HG03060 (cell line): ENCODE data around the gene KRT86.
"Not testable (repeated sequence)": the region's sequence is repeated elsewhere in the genome, so short reads cannot be mapped to it uniquely, and the experiment has no call there.

Experiments used
- ATAC-seq: cut with Tn5 transposase; IDR thresholded peaks from one replicate; pipeline ENCODE4 v1.9.1; 2021; ENCODE audit warnings: low read depth, moderate number of reproducible peaks; ENCODE audit not compliant: unreplicated experiment

KRT86 gene

DNA sequence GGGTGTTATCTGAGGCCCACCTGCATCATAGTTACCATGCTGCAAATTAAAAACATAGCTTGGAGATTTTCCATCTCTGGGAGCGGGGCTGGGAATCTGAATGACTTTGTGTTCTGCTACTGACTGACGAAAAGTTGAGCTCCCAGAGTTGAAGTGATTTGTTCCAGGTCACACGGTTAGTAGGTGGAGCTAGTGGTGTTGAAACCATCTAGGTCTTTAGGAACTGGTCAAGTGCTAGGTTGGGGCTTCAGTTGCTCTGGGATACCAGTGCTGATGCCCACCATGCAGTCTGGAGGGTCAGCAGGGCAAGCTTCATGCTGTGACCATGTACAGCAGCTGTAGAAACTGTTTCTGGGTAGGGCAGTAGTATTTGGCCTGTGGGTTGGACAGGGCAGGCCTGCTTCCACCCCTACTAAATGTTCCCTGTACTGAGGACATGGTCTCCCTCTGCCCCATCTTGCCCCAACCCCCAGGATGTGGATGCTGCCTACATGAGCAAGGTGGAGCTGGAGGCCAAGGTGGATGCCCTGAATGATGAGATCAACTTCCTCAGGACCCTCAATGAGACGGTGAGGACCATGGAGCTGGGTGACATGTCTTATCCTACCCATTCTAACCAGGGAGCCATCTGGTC lies 36.1 kb upstream of the KRT86 start:
- ATAC-seq = no peak

GRCh38 chr12:52238916-52239646 lies 35.4 kb upstream of the KRT86 start:
- ATAC-seq = no peak

- ATAC-seq = no peak
Observed at GRCh38 chr12:52239767-52240166, 34.7 kb upstream of the KRT86 start.

- not testable (repeated sequence) for ATAC-seq
Observed at GRCh38 chr12:52240247-52240646, 34.2 kb upstream of the KRT86 start.

- ATAC-seq = no peak
Observed at GRCh38 chr12:52241205-52241842, 33.1 kb upstream of the KRT86 start.

GRCh38 chr12:52242442-52243258 lies 31.8 kb upstream of the KRT86 start:
- ATAC-seq = no peak

- no peak for ATAC-seq
Observed at GRCh38 chr12:52243259-52243855, 31.1 kb upstream of the KRT86 start.

- peak; percentile 91 for ATAC-seq
Observed at GRCh38 chr12:52243856-52244614, 30.4 kb upstream of the KRT86 start.

GRCh38 chr12:52244615-52244994 lies 29.8 kb upstream of the KRT86 start:
- ATAC-seq = no peak

GRCh38 chr12:52245259-52245961 lies 29.0 kb upstream of the KRT86 start:
- ATAC-seq = no peak

DNA sequence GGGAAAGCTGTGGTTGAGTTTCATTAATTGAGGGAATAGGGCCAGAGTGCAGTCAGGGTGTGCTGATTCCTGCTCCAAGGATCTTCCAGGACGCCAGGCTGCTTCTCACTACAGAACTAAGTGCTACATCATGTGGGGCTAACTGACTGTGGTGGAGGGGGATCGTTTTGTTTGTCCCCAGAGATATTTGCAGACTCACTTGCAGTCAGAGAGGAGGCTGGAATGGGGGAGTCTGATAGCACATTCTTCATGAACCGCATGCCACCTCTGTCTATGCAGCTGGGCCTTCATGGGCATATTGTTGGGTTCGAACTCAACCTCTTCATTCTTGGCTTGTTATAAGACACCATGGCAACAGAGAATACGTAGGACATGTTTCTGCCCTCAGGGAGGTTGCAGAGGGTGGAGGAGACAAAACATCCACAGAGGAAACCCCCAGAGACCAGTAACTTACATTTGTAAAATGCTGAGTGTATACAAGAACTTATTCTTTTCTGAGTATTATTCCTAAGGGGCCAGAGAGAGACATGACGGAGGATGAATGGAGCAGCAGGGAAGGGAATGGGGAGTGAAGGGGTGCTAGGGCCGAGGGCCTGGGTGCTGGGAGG lies 28.4 kb upstream of the KRT86 start:
- no peak for ATAC-seq

DNA sequence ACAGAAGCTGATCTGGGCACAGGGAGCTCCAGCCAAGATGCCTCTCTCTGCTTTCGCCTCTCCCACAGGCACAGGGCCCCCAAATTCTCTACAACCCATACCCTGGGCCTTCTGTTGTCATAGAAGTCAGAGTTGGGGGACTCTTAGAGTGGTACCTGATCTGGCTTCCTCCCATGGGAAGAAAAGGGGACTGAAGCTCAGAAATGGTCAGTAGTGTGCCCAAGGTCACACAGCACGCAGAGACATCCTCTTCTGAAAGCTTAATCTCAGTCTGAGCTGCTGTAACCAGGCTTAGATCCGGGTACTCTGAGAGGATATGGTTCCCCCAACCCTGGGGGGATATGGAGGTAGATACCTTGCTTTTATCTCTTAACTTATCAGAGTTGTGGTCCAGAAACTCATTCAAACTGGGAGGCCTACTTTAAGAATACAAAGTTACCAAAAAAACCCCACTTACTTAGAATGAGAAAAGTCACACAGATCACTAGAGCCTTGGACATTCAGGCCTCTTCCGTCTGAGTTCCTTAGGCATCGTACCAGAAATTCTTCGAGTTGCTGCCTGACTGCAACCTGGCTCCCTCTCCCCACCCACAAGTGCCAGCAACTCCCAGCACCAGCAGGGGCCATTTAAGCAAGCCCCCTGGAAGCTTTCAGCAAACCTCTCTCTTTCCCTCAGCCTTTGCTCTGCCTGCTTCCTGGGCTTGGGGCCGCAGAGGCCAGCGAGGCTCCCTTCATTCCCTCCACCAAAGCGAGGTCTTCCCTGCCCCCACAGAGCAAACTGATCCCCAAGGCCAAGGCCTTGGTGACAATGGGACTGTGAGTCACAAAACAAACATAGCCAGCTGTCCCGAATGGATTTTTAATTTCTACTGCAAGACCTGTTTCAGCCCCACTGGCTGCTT lies 27.5 kb upstream of the KRT86 start:
- no peak for ATAC-seq

DNA sequence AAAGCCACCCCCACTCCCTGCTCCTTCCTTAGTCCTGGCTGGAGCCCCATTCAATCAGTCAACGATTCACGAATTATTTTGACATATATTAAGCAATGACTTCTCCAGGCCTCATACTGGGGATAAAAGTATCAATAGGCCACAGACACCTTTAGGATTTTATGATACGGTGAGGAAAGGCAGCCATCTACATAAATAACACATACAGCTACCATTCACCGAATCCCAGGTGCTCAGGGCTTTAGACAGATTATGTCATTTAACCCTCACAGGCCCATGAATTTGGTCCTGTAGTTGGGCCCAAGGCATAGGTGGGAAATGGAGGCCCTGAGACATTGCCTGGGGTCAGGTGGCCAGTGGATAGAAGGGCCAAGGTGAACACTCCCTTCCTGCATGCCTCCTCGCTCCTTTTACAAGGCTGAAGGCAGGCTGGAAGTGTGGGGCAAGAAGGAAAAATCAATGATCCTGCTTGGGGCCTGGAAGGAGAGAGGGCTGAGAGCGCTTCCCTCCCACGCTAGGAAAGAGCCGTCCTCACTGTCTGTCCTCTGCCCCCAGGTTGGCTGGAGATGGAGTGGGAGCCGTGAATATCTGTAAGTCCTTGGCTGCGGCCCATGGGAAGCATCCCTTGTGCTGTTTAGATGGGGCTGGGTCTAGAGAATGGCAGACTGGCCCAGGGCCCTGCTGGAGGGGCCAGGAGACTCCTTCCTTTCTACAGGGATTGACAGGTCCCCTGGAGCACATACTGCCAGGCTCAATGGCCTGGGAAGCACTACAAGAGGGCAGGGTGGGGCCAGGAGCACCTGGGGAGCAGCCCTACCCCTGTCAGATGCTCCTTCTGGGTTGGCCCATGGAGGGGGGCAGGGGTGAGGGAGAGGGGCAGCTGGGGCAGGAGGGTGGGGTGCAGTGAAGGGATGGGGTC lies 26.6 kb upstream of the KRT86 start:
- ATAC-seq = no peak

GRCh38 chr12:52248541-52249461 lies 25.6 kb upstream of the KRT86 start:
- no peak for ATAC-seq

GRCh38 chr12:52249511-52250047 lies 24.9 kb upstream of the KRT86 start:
- no peak for ATAC-seq
